ENCODE data around the gene PLEKHM1. TPM values are rescaled to one million over a fixed set of nuclear protein-coding genes. Genes with fewer than 3 reads are reported as not detected.

Gene PLEKHM1
- total RNA-seq, 4 donors from 2014 or later, result 43.6 to 111 (median 47.6) TPM

GRCh38 chr17:45436625-45437464 lies 53.7 kb downstream of the PLEKHM1 start:
- Histone ChIP-seq H3K36me3 (peaks cover 0 to 6% (median 2%) of the 10 kb centered on the region in 4 donors), H3K27ac (no peak overlapping the region), H3K27me3 (no peaks in the 10 kb centered on the region), H3K9me3 (no peaks in the 10 kb centered on the region), H3K4me1 (peaks cover 19 to 27% (median 22%) of the 10 kb centered on the region in 4 donors), H3K4me3 (no peak overlapping the region)
- intact Hi-C loops (cut with DNase I; ENCODE audit: low total_unique reads), result no loop called here
- no peak for DNase-seq
- in situ Hi-C loops (cut with MboI; ENCODE audit: low pct_ligation_motif_present in 1 of 4, low pct_unique_long_range_greater_than_20kb in 1 of 4, low sequenced_read_pairs in 3 of 4), result loop anchor here in 1 of 4 donors (25.0 kb wide), 1 partner anchor 150 kb away; no protein-coding TSS in a partner anchor
- TF ChIP-seq POLR2A (IDR thresholded peaks at IDR 0.05) (no peak), POLR2AphosphoS5 (IDR thresholded peaks at IDR 0.05) (no peak), EP300 (IDR thresholded peaks at IDR 0.05; ENCODE audit: low read depth) (no peak), CTCF (IDR thresholded peaks at IDR 0.05) (no peak)
- 80 to 91% methylated on average over 3 to 22 of the region's 23 CpGs for WGBS, 2 donors (ENCODE audit: low coverage in 1 of 2)

GRCh38 chr17:45436161-45436560 lies 54.4 kb downstream of the PLEKHM1 start:
- in situ Hi-C loops (cut with MboI; ENCODE audit: low pct_ligation_motif_present in 1 of 4, low pct_unique_long_range_greater_than_20kb in 1 of 4, low sequenced_read_pairs in 3 of 4), result loop anchor here in 1 of 4 donors (25.0 kb wide), 1 partner anchor 151 kb away; no protein-coding TSS in a partner anchor
- Histone ChIP-seq H3K4me1 (peaks cover 23 to 32% (median 26%) of the 10 kb centered on the region in 4 donors), H3K4me3 (no peak overlapping the region), H3K27me3 (peaks cover 6% of the 10 kb centered on the region), H3K36me3 (peaks cover 0 to 6% (median 2%) of the 10 kb centered on the region in 4 donors), H3K9me3 (no peaks in the 10 kb centered on the region), H3K27ac (no peak overlapping the region)
- TF ChIP-seq EP300 (IDR thresholded peaks at IDR 0.05; ENCODE audit: low read depth) (no peak), POLR2A (IDR thresholded peaks at IDR 0.05) (no peak), CTCF (IDR thresholded peaks at IDR 0.05) (no peak), POLR2AphosphoS5 (IDR thresholded peaks at IDR 0.05) (no peak)
- DNase-seq, result no peak
- WGBS, 2 donors (ENCODE audit: low coverage in 1 of 2), result 91% methylated on average over 10 of the region's 10 CpGs; no CpG with 5 or more reads in 1 of the 2 donors
- intact Hi-C loops (cut with DNase I; ENCODE audit: low total_unique reads), result no loop called here

GRCh38 chr17:45435481-45435880 lies 55.0 kb downstream of the PLEKHM1 start:
- no peak overlapping the region for H3K4me3 ChIP-seq
- 88% methylated on average over 5 of the region's 5 CpGs; no CpG with 5 or more reads in 1 of the 2 donors for WGBS, 2 donors (ENCODE audit: low coverage in 1 of 2)
- no peak overlapping the region for H3K27ac ChIP-seq
- intact Hi-C loops (cut with DNase I; ENCODE audit: low total_unique reads) (no loop called here), in situ Hi-C loops (cut with MboI; ENCODE audit: low pct_ligation_motif_present in 1 of 4, low pct_unique_long_range_greater_than_20kb in 1 of 4, low sequenced_read_pairs in 3 of 4) (loop anchor here in 1 of 4 donors (25.0 kb wide), 1 partner anchor 152 kb away; no protein-coding TSS in a partner anchor)
- no peaks in the 10 kb centered on the region for H3K9me3 ChIP-seq
- peaks cover 13% of the 10 kb centered on the region for H3K27me3 ChIP-seq
- TF ChIP-seq CTCF (IDR thresholded peaks at IDR 0.05) (no peak), POLR2AphosphoS5 (IDR thresholded peaks at IDR 0.05) (no peak), EP300 (IDR thresholded peaks at IDR 0.05; ENCODE audit: low read depth) (no peak), POLR2A (IDR thresholded peaks at IDR 0.05) (no peak)
- H3K4me1 ChIP-seq, result peaks cover 28 to 36% (median 31%) of the 10 kb centered on the region in 4 donors
- DNase-seq, result no peak
- H3K36me3 ChIP-seq, result peaks cover 0 to 6% (median 2%) of the 10 kb centered on the region in 4 donors

GRCh38 chr17:45433159-45433535 lies 57.4 kb downstream of the PLEKHM1 start:
- H3K27ac ChIP-seq, result peak overlapping the region; percentile 86 to 91 (median 88)
- H3K4me1 ChIP-seq, result peaks cover 27 to 45% (median 35%) of the 10 kb centered on the region in 4 donors
- intact Hi-C loops (cut with DNase I; ENCODE audit: low total_unique reads) (no loop called here), in situ Hi-C loops (cut with MboI; ENCODE audit: low pct_ligation_motif_present in 1 of 4, low pct_unique_long_range_greater_than_20kb in 1 of 4, low sequenced_read_pairs in 3 of 4) (loop anchor here in 1 of 4 donors (25.0 kb wide), 1 partner anchor 154 kb away; no protein-coding TSS in a partner anchor)
- no peak for DNase-seq
- H3K36me3 ChIP-seq, result peaks cover 0 to 6% (median 2%) of the 10 kb centered on the region in 4 donors
- WGBS, 2 donors (ENCODE audit: low coverage in 1 of 2), result 59% methylated on average over 4 of the region's 4 CpGs; no CpG with 5 or more reads in 1 of the 2 donors
- peaks cover 32% of the 10 kb centered on the region for H3K27me3 ChIP-seq
- peak overlapping the region in 2 of 4 donors; percentile 54 to 68 for H3K4me3 ChIP-seq
- H3K9me3 ChIP-seq, result no peaks in the 10 kb centered on the region
- no peak for TF ChIP-seq POLR2A (IDR thresholded peaks at IDR 0.05)
- TF ChIP-seq CTCF (IDR thresholded peaks at IDR 0.05), result no peak
- TF ChIP-seq POLR2AphosphoS5 (IDR thresholded peaks at IDR 0.05), result no peak
